ENCODE measurements around the gene MCAM. TPM values are rescaled to one million over a fixed set of nuclear protein-coding genes. Genes with fewer than 3 reads are reported as not detected.

The MCAM gene
- total and polyA plus RNA-seq, 4 experiments from 2014 or later: 0.26 to 0.82 (median 0.34) TPM

GRCh38 chr11:119319700-119320239 lies 2.8 kb upstream of the MCAM start:
- Histone ChIP-seq H3K27me3 (ENCODE audit: insufficient read depth, low read length) (peaks cover 10% of the 10 kb centered on the region), H3K4me1 (ENCODE audit: insufficient read depth, low read length) (peaks cover 64% of the 10 kb centered on the region), H3K36me3 (ENCODE audit: insufficient read depth, low read length) (no peaks in the 10 kb centered on the region), H3K9me3 (ENCODE audit: control insufficient read depth in 1 of 2, low read length in 2 of 2) (no peaks in the 10 kb centered on the region), H3K27ac (ENCODE audit: low read depth, low read length) (no peak overlapping the region), H3K4me3 (ENCODE audit: low read length in 2 of 2) (no peak overlapping the region)
- Mint-ChIP-seq H3K36me3 (no peaks in the 10 kb centered on the region), H3K4me3 (peak overlapping the region in 6 of 8 donors; percentile 64 to 83 (median 78)), H3K27ac (peak overlapping the region in 6 of 7 donors; percentile 72 to 95 (median 88)), H3K27me3 (peaks cover 1 to 12% of the 10 kb centered on the region in 2 donors), H3K9me3 (no peaks in the 10 kb centered on the region), H3K4me1 (peaks cover 19 to 54% (median 36%) of the 10 kb centered on the region in 4 donors)
- ChIA-PET POLR2A (ENCODE audit: partially characterized antibody) (interaction anchor here (1.0 to 2.4 kb wide), 3 partner anchors 18 to 252 kb away, joined by 3 to 10 read pairs (median 4); partner anchors contain the start of genes CBL and VPS11), CTCF (ENCODE audit: partially characterized antibody) (interaction anchor here (1.0 to 11.0 kb wide), 3 partner anchors 12 to 151 kb away, joined by 3 to 146 read pairs (median 10); partner anchors contain the start of genes NLRX1 and RNF26)
- DNase-seq: no peak
- intact Hi-C loops (cut with micrococcal nuclease): loop anchor here (5.0 kb wide), 2 partner anchors 37 to 217 kb away; partner anchors contain the start of gene DPAGT1

- H3K27ac ChIP-seq (ENCODE audit: low read depth, low read length): peak overlapping the region; percentile 36
- no peaks in the 10 kb centered on the region for H3K9me3 ChIP-seq (ENCODE audit: control insufficient read depth in 1 of 2, low read length in 2 of 2)
- Mint-ChIP-seq H3K27me3 (peaks cover 1 to 13% of the 10 kb centered on the region in 2 donors), H3K4me3 (peak overlapping the region; percentile 13 to 83 (median 74)), H3K4me1 (peaks cover 19 to 59% (median 37%) of the 10 kb centered on the region in 4 donors), H3K27ac (peak overlapping the region; percentile 65 to 96 (median 93)), H3K9me3 (no peaks in the 10 kb centered on the region), H3K36me3 (no peaks in the 10 kb centered on the region)
- H3K36me3 ChIP-seq (ENCODE audit: insufficient read depth, low read length): no peaks in the 10 kb centered on the region
- peaks cover 10% of the 10 kb centered on the region for H3K27me3 ChIP-seq (ENCODE audit: insufficient read depth, low read length)
- DNase-seq: no peak
- H3K4me1 ChIP-seq (ENCODE audit: insufficient read depth, low read length): peaks cover 67% of the 10 kb centered on the region
- ChIA-PET CTCF (ENCODE audit: partially characterized antibody) (interaction anchor here (1.0 to 11.0 kb wide), 3 partner anchors 12 to 150 kb away, joined by 3 to 146 read pairs (median 10); partner anchors contain the start of genes NLRX1 and RNF26), POLR2A (ENCODE audit: partially characterized antibody) (interaction anchor here (1.0 to 1.2 kb wide), 2 partner anchors 113 to 251 kb away, joined by 3 to 4 read pairs; partner anchors contain the start of genes CBL and VPS11)
- intact Hi-C loops (cut with micrococcal nuclease): no loop called here
- H3K4me3 ChIP-seq (ENCODE audit: low read length in 2 of 2): no peak overlapping the region
Measured at GRCh38 chr11:119319136-119319699, 2.3 kb upstream of the MCAM start.

GRCh38 chr11:119318240-119319135 lies 1.6 kb upstream of the MCAM start:
- intact Hi-C loops (cut with micrococcal nuclease): no loop called here
- peaks cover 1 to 16% of the 10 kb centered on the region in 2 donors for H3K27me3 Mint-ChIP-seq
- peak; percentile 49 to 76 (median 55) for DNase-seq
- H3K9me3 Mint-ChIP-seq: no peaks in the 10 kb centered on the region
- POLR2A ChIA-PET (ENCODE audit: partially characterized antibody): interaction anchor here (0.8 to 1.2 kb wide), 2 partner anchors 19 to 112 kb away, joined by 3 to 4 read pairs; partner anchors contain the start of gene CBL
- peak overlapping the region; percentile 36 for H3K27ac ChIP-seq (ENCODE audit: low read depth, low read length)
- CTCF ChIA-PET (ENCODE audit: partially characterized antibody): interaction anchor here (1.6 kb wide), 2 partner anchors 122 to 150 kb away, joined by 3 to 10 read pairs; partner anchors contain the start of gene NLRX1
- H3K36me3 ChIP-seq (ENCODE audit: insufficient read depth, low read length): no peaks in the 10 kb centered on the region
- H3K4me3 ChIP-seq (ENCODE audit: low read length in 2 of 2): no peak overlapping the region
- no peaks in the 10 kb centered on the region for H3K9me3 ChIP-seq (ENCODE audit: control insufficient read depth in 1 of 2, low read length in 2 of 2)
- no peaks in the 10 kb centered on the region for H3K36me3 Mint-ChIP-seq
- peak overlapping the region; percentile 65 to 96 (median 93) for H3K27ac Mint-ChIP-seq
- H3K4me1 ChIP-seq (ENCODE audit: insufficient read depth, low read length): peaks cover 64% of the 10 kb centered on the region
- peaks cover 10% of the 10 kb centered on the region for H3K27me3 ChIP-seq (ENCODE audit: insufficient read depth, low read length)
- H3K4me1 Mint-ChIP-seq: peaks cover 19 to 58% (median 34%) of the 10 kb centered on the region in 4 donors
- peak overlapping the region in 7 of 8 donors; percentile 13 to 83 (median 76) for H3K4me3 Mint-ChIP-seq

- no peak for DNase-seq
- intact Hi-C loops (cut with micrococcal nuclease): no loop called here
- H3K4me1 Mint-ChIP-seq: peaks cover 17 to 54% (median 32%) of the 10 kb centered on the region in 4 donors
- H3K36me3 Mint-ChIP-seq: no peaks in the 10 kb centered on the region
- peaks cover 10% of the 10 kb centered on the region for H3K27me3 ChIP-seq (ENCODE audit: insufficient read depth, low read length)
- H3K4me1 ChIP-seq (ENCODE audit: insufficient read depth, low read length): peaks cover 60% of the 10 kb centered on the region
- peak overlapping the region in 2 of 8 donors; percentile 15 to 83 for H3K4me3 Mint-ChIP-seq
- no peak overlapping the region for H3K27ac ChIP-seq (ENCODE audit: low read depth, low read length)
- peak overlapping the region in 3 of 7 donors; percentile 23 to 52 (median 46) for H3K27ac Mint-ChIP-seq
- H3K27me3 Mint-ChIP-seq: peaks cover 1 to 16% of the 10 kb centered on the region in 2 donors
- no peaks in the 10 kb centered on the region for H3K9me3 Mint-ChIP-seq
- H3K4me3 ChIP-seq (ENCODE audit: low read length in 2 of 2): no peak overlapping the region
- H3K9me3 ChIP-seq (ENCODE audit: control insufficient read depth in 1 of 2, low read length in 2 of 2): no peaks in the 10 kb centered on the region
- no peaks in the 10 kb centered on the region for H3K36me3 ChIP-seq (ENCODE audit: insufficient read depth, low read length)
- CTCF ChIA-PET (ENCODE audit: partially characterized antibody): interaction anchor here (1.6 kb wide), 1 partner anchor 121 kb away, joined by 3 read pairs; no protein-coding TSS in a partner anchor
- POLR2A ChIA-PET (ENCODE audit: partially characterized antibody): interaction anchor here (0.8 kb wide), 1 partner anchor 20 kb away, joined by 3 read pairs; no protein-coding TSS in a partner anchor
Measured at GRCh38 chr11:119317592-119318239, 786 bp upstream of the MCAM start.

- Histone ChIP-seq H3K27ac (ENCODE audit: low read depth, low read length) (no peak overlapping the region), H3K27me3 (ENCODE audit: insufficient read depth, low read length) (peaks cover 10% of the 10 kb centered on the region), H3K4me3 (ENCODE audit: low read length in 2 of 2) (peak overlapping the region; percentile 46 to 49), H3K4me1 (ENCODE audit: insufficient read depth, low read length) (peaks cover 50% of the 10 kb centered on the region), H3K9me3 (ENCODE audit: control insufficient read depth in 1 of 2, low read length in 2 of 2) (no peaks in the 10 kb centered on the region), H3K36me3 (ENCODE audit: insufficient read depth, low read length) (no peaks in the 10 kb centered on the region)
- Mint-ChIP-seq H3K9me3 (no peaks in the 10 kb centered on the region), H3K36me3 (no peaks in the 10 kb centered on the region), H3K4me1 (peaks cover 11 to 42% (median 25%) of the 10 kb centered on the region in 4 donors), H3K27ac (peak overlapping the region in 2 of 7 donors; percentile 65 to 70), H3K27me3 (peaks cover 1 to 16% of the 10 kb centered on the region in 2 donors), H3K4me3 (peak overlapping the region; percentile 67 to 82 (median 75))
- ChIA-PET CTCF (ENCODE audit: partially characterized antibody) (interaction anchor here (1.0 to 2.7 kb wide), 4 partner anchors 8 to 32 kb away, joined by 3 to 22 read pairs (median 6); no protein-coding TSS in a partner anchor), POLR2A (ENCODE audit: partially characterized antibody) (interaction anchor here (0.9 to 1.3 kb wide), 2 partner anchors 8 kb away, joined by 3 to 6 read pairs; no protein-coding TSS in a partner anchor)
- no peak for DNase-seq
- intact Hi-C loops (cut with micrococcal nuclease): no loop called here
Measured at GRCh38 chr11:119316016-119316728, 758 bp downstream of the MCAM start.
